Measurements from ENCODE around the gene ZBTB38. TPM values are rescaled to one million over a fixed set of nuclear protein-coding genes. Genes with fewer than 3 reads are reported as not detected.

The ZBTB38 gene
- total RNA-seq, 2 donors from 2014 or later: 151 to 169 TPM

DNA sequence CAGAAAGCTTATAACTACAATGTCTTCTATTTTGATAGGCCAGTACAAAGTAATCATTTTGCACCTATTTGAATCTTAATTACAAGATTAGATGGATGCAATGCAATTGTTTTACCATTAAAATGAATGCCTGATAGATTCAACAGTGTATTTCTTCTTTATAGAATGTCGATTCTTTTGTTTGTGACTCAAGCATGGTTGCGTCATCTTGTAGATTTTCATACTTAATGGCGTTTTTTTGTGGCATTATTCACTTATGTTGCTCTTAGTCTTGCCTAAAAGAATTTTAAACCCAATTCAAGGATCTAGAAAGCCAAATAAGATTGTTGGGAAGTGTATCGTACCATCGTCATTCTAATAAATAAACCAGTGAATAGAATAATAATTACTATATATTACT, 21.4 kb downstream of the ZBTB38 start:
- TF ChIP-seq POLR2A (IDR thresholded peaks at IDR 0.05): no peak
- TF ChIP-seq CTCF (IDR thresholded peaks at IDR 0.05): no peak
- no peak for TF ChIP-seq POLR2AphosphoS5 (IDR thresholded peaks at IDR 0.05)
- Histone ChIP-seq H3K36me3 (no peaks in the 10 kb centered on the region), H3K9me3 (no peaks in the 10 kb centered on the region), H3K27ac (no peak overlapping the region), H3K27me3 (replicated peaks; ENCODE audit: insufficient read depth) (no peaks in the 10 kb centered on the region), H3K4me3 (no peak overlapping the region), H3K4me1 (replicated peaks) (peaks cover 12% of the 10 kb centered on the region)
- intact Hi-C loops (cut with DNase I): no loop called here
- WGBS: 88% methylated on average over 5 of the region's 5 CpGs
- no peak for DNase-seq (ENCODE audit: low spot score)

DNA sequence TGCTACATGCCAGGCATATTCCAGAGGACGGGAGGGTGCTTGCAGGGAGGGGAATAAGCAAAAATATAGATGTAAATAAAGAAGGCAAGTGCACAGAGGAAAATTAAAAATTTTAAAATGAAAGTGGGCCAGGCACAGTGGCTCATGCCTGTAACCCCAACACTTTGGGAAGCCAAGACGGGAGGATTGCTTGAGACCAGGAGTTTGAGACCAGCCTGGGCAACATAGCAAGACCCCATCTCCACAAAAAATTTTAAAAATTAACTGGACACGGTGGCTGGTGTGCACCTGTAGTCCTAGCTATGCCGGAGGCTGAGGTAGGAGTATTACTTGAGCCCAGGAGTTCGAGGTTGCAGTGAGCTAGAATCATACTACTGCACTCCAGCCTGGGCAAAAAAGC, 22.4 kb downstream of the ZBTB38 start:
- H3K4me1 ChIP-seq (replicated peaks): peaks cover 12% of the 10 kb centered on the region
- no peaks in the 10 kb centered on the region for H3K27me3 ChIP-seq (replicated peaks; ENCODE audit: insufficient read depth)
- 93% methylated on average over 5 of the region's 5 CpGs for WGBS
- DNase-seq (ENCODE audit: low spot score): no peak
- intact Hi-C loops (cut with DNase I): no loop called here
- no peak overlapping the region for H3K27ac ChIP-seq
- no peaks in the 10 kb centered on the region for H3K9me3 ChIP-seq
- no peak for TF ChIP-seq POLR2A (IDR thresholded peaks at IDR 0.05)
- no peak for TF ChIP-seq CTCF (IDR thresholded peaks at IDR 0.05)
- TF ChIP-seq POLR2AphosphoS5 (IDR thresholded peaks at IDR 0.05): no peak
- H3K36me3 ChIP-seq: no peaks in the 10 kb centered on the region
- no peak overlapping the region for H3K4me3 ChIP-seq

DNA sequence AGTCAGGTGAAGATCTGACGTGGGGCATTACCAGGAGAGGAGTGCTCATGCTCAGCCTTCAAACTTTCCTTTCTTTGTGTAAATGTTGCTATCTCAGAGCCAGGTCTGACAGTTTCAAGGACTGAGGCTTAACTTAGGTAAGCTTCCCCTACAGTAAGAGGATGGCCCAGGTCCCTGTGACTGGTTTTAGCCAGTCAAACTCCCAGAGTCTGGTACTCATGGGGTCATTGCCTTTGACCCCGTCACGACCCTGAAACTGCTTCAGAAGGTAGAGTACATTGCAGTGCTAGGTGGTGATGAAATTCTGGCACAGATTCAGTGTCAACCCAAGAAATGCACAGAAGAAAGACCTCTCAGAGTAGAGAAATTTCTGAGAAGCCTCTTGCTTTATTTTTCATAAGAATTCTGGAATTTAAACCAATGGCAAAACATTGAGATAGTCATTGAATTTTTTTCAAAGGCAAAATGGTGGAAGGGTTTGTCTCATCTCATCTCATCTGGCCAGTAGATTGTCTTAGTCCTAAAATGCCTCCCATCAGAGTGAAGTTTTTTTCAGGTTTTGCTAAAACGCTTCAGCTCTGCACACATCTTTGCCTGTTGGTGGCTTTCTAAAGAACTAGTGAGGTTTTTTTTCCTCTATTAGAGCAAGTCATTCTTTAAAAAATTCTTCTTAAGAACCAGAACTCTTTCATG, 23.1 kb downstream of the ZBTB38 start:
- intact Hi-C loops (cut with DNase I): no loop called here

DNA sequence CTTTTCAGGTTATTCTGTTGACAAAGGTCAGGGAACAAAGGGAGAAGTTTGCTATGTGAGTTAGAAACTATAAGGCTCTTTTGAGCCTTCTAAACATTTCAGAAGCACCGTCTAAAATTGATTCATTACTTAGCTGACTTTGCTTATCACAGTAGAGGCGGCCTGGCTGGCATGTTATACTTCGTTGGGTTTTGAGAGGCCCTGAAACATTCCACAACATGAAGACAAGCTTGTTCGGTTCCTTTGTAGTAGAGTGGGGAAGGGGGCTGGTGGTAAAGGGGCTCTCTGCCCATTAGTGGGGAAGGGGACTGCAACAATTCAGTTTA, 23.6 kb downstream of the ZBTB38 start:
- 62% methylated on average over 4 of the region's 4 CpGs for WGBS
- peak overlapping the region in 1 of 2 donors; percentile 65 for H3K27ac ChIP-seq
- TF ChIP-seq CTCF (IDR thresholded peaks at IDR 0.05) (no peak), POLR2AphosphoS5 (IDR thresholded peaks at IDR 0.05) (no peak), POLR2A (IDR thresholded peaks at IDR 0.05) (no peak)
- H3K9me3 ChIP-seq: no peaks in the 10 kb centered on the region
- intact Hi-C loops (cut with DNase I): no loop called here
- no peak overlapping the region for H3K4me3 ChIP-seq
- H3K36me3 ChIP-seq: no peaks in the 10 kb centered on the region
- peaks cover 12% of the 10 kb centered on the region for H3K4me1 ChIP-seq (replicated peaks)
- H3K27me3 ChIP-seq (replicated peaks; ENCODE audit: insufficient read depth): no peaks in the 10 kb centered on the region
- no peak for DNase-seq (ENCODE audit: low spot score)

More for the DNA sequence above, 23.1 kb downstream of the ZBTB38 start:
- no peaks in the 10 kb centered on the region for H3K27me3 ChIP-seq (replicated peaks; ENCODE audit: insufficient read depth)
- no peak for DNase-seq (ENCODE audit: low spot score)
- 90% methylated on average over 4 of the region's 4 CpGs for WGBS
- H3K4me1 ChIP-seq (replicated peaks): peaks cover 12% of the 10 kb centered on the region
- H3K36me3 ChIP-seq: no peaks in the 10 kb centered on the region
- H3K27ac ChIP-seq: peak overlapping the region in 1 of 2 donors; percentile 65
- no peak overlapping the region for H3K4me3 ChIP-seq
- no peaks in the 10 kb centered on the region for H3K9me3 ChIP-seq
- TF ChIP-seq POLR2A (IDR thresholded peaks at IDR 0.05) (no peak), CTCF (IDR thresholded peaks at IDR 0.05) (no peak), POLR2AphosphoS5 (IDR thresholded peaks at IDR 0.05) (no peak)

GRCh38 chr3:141392416-141392815, 24.1 kb downstream of the ZBTB38 start:
- Histone ChIP-seq H3K27me3 (replicated peaks; ENCODE audit: insufficient read depth) (no peaks in the 10 kb centered on the region), H3K4me3 (no peak overlapping the region), H3K27ac (peak overlapping the region in 1 of 2 donors; percentile 65), H3K9me3 (no peaks in the 10 kb centered on the region), H3K4me1 (replicated peaks) (peaks cover 12% of the 10 kb centered on the region), H3K36me3 (no peaks in the 10 kb centered on the region)
- DNase-seq (ENCODE audit: low spot score): no peak
- 87% methylated on average over 5 of the region's 5 CpGs for WGBS
- intact Hi-C loops (cut with DNase I): no loop called here
- TF ChIP-seq CTCF (IDR thresholded peaks at IDR 0.05) (no peak), POLR2A (IDR thresholded peaks at IDR 0.05) (no peak), POLR2AphosphoS5 (IDR thresholded peaks at IDR 0.05) (no peak)
